Endothelial cell of umbilical vein (primary cell): ENCODE data around the gene SLC39A5. TPM values are rescaled to one million over a fixed set of nuclear protein-coding genes. Genes with fewer than 3 reads are reported as not detected.

Experiments
- BruUV-seq: library from RNA; stranded (reverse); fragments of 400-500 nt; replicated peaks from 2 replicates; lab custom pipeline; 2021; lab: Mats Ljungman, UMichigan
- CTCF ChIA-PET: fragments of 300-600, 350-600 bp; sonication (Branson Sonifier 250); formaldehyde crosslinking; loops from one replicate; lab custom pipeline; 2021; ENCODE audit warnings: antibody characterized with exemption, inconsistent platforms; lab: Charles Lee
- POLR2A ChIA-PET: fragments of 300-600, 350-600 bp; sonication (Branson Sonifier 250); formaldehyde crosslinking; loops from one replicate; lab custom pipeline; 2021; ENCODE audit warnings: antibody characterized with exemption, inconsistent platforms; lab: Charles Lee
- DNase-seq: peaks from one replicate; pipeline ENCODE4 v3.0.0-alpha.2; 2011; ENCODE audit warnings: low read depth, low spot score
- FAIRE-seq: peaks from 2 replicates; lab custom pipeline; 2011; peaks lifted over from hg19 to GRCh38; lab: Jason Lieb, UNC
- H2AFZ ChIP-seq: 2 replicates; pipeline ENCODE4 v1.6.0; 2012; ENCODE audit warnings: low read depth, low read length, control low read depth, inconsistent platforms
- H3K27ac ChIP-seq: 2 replicates; pipeline ENCODE4 v1.5.1; 2011; ENCODE audit warnings: low read depth, mild to moderate bottlenecking, control low read depth, low read length, moderate library complexity; ENCODE audit not compliant: insufficient read depth
- H3K27me3 ChIP-seq, 2 experiments: 2 replicates each; pipeline versions ENCODE4 v1.6.0 to v1.6.1; 2011; ENCODE audit warnings: low read length in 2 of 2, mixed read lengths in 1 of 2; ENCODE audit not compliant: control insufficient read depth in 2 of 2, insufficient read depth in 2 of 2
- H3K36me3 ChIP-seq, 2 experiments: 2 replicates in 1 of 2; 3 replicates in 1 of 2; pipeline ENCODE4 v1.5.1; 2011; ENCODE audit warnings: low read length in 2 of 2, mild to moderate bottlenecking in 1 of 2, moderate library complexity in 1 of 2; ENCODE audit not compliant: control insufficient read depth in 2 of 2, insufficient read depth in 2 of 2; ENCODE audit errors: extremely low read depth in 1 of 2
- H3K4me1 ChIP-seq: 3 replicates; pipeline ENCODE4 v1.5.1; 2011; ENCODE audit warnings: mild to moderate bottlenecking, low read length; ENCODE audit not compliant: control insufficient read depth, insufficient read depth; ENCODE audit errors: extremely low read depth
- H3K4me2 ChIP-seq: 2 replicates; pipeline ENCODE4 v1.6.1; 2011; ENCODE audit warnings: low read length, control low read depth, mixed read lengths; ENCODE audit not compliant: insufficient read depth
- H3K4me3 ChIP-seq, 3 experiments: fragments of 200-600 bp in 1 of 3; sonication (generic), shearing (Covaris generic) in 1 of 3; replicated peaks in 1 of 3; 2 replicates each; pipeline ENCODE4 v1.5.1; 2011 to 2016; ENCODE audit warnings: control low read depth in 3 of 3, low read length in 3 of 3, mild to moderate bottlenecking in 2 of 3, inconsistent platforms in 1 of 3, low read depth in 1 of 3, moderate library complexity in 1 of 3; ENCODE audit not compliant: insufficient read depth in 1 of 3
- H3K79me2 ChIP-seq: 2 replicates; pipeline ENCODE4 v1.6.0; 2012; ENCODE audit warnings: low read length, inconsistent platforms; ENCODE audit not compliant: control insufficient read depth, insufficient read depth
- H3K9ac ChIP-seq: replicated peaks from 2 replicates; pipeline ENCODE3; 2011; ENCODE audit warnings: low read length, control low read depth; ENCODE audit not compliant: insufficient read depth; ENCODE audit errors: extremely low read depth
- H3K9me1 ChIP-seq: replicated peaks from 3 replicates; pipeline ENCODE4 v1.6.0; 2011; ENCODE audit warnings: mild to moderate bottlenecking, low read length; ENCODE audit not compliant: control insufficient read depth, insufficient read depth; ENCODE audit errors: extremely low read depth
- H3K9me3 ChIP-seq: replicated peaks from 2 replicates; pipeline ENCODE4 v1.5.1; 2012; ENCODE audit warnings: low read length, inconsistent platforms; ENCODE audit not compliant: control insufficient read depth, insufficient read depth
- H4K20me1 ChIP-seq: replicated peaks from 2 replicates; pipeline ENCODE3; 2011; ENCODE audit warnings: mild to moderate bottlenecking, low read length; ENCODE audit not compliant: control insufficient read depth, insufficient read depth; ENCODE audit errors: extremely low read depth
- FOS ChIP-seq: IDR thresholded peaks from 2 replicates; pipeline ENCODE4 v1.6.1; 2011; ENCODE audit warnings: mild to moderate bottlenecking, low read length, moderate library complexity, borderline replicate concordance; ENCODE audit not compliant: insufficient read depth
- GATA2 ChIP-seq: IDR thresholded peaks from 2 replicates; pipeline ENCODE4 v1.7.0; 2011; ENCODE audit warnings: low read depth, mild to moderate bottlenecking, moderate library complexity, mixed read lengths, low read length; ENCODE audit not compliant: insufficient read length, insufficient read depth
- JUN ChIP-seq: IDR thresholded peaks from 2 replicates; pipeline ENCODE4 v1.6.1; 2011; ENCODE audit warnings: borderline replicate concordance, low read depth; ENCODE audit not compliant: insufficient read length, insufficient read depth
- MYC ChIP-seq: IDR thresholded peaks from one replicate; pipeline ENCODE4 v1.6.1; 2011; ENCODE audit warnings: mild to moderate bottlenecking, low read depth, low read length
- POLR2A ChIP-seq: IDR thresholded peaks from 2 replicates; pipeline ENCODE4 v1.6.1; 2012; ENCODE audit warnings: low read depth, mild to moderate bottlenecking, control low read depth, low read length
- POLR2AphosphoS5 ChIP-seq: IDR thresholded peaks from 2 replicates; pipeline ENCODE4 v1.6.1; 2012; ENCODE audit warnings: low read depth, mild to moderate bottlenecking, control low read depth, low read length, moderate library complexity; ENCODE audit not compliant: insufficient read depth
- dilution Hi-C: fragments of 300-500 bp; cut with MboI; formaldehyde crosslinking; loops from one replicate; pipeline ENCODE4 v1.15.0; 2019; ENCODE audit warnings: low sequenced_read_pairs; ENCODE audit not compliant: extremely low pct_ligation_motif_present
- intact Hi-C: fragments of 100-400 bp; cut with micrococcal nuclease; formaldehyde crosslinking; loops from one replicate; pipeline ENCODE4 v1.10.0; 2022
- polyA plus RNA-seq, 4 experiments: library from polyadenylated mRNA; depleted of rRNA in 3 of 4; stranded (reverse) in 3 of 4; unstranded in 1 of 4; fragments of >200 nt; gene quantifications; 2 replicates each; pipeline versions ENCODE4 v1.2.1 to v1.2.3, GENCODE V29; 2011 to 2012; ENCODE audit warnings: missing spikeins in 1 of 4
- total RNA-seq: library from RNA; stranded (reverse); gene quantifications from 2 replicates; pipeline ENCODE4 v1.2.3, GENCODE V29; 2021
- TF ChIP-seq, protein P1 (sequence below), 2 donors: IDR thresholded peaks; 1 replicate in 1 of 2; 2 replicates in 1 of 2; pipeline ENCODE4 v1.5.1; 2011; ENCODE audit warnings: low read length in 2 of 2, mild to moderate bottlenecking in 2 of 2, moderate library complexity in 2 of 2, control low read depth in 1 of 2, inconsistent platforms in 1 of 2, low read depth in 1 of 2; ENCODE audit not compliant: insufficient read depth in 1 of 2; ENCODE audit errors: extremely low read depth in 1 of 2
- TF ChIP-seq, protein P2 (sequence below): IDR thresholded peaks from 2 replicates; pipeline ENCODE4 v1.6.1; 2011; ENCODE audit not compliant: insufficient read depth, insufficient read length

SLC39A5 gene
- total and polyA plus RNA-seq, 2 donors (not counting 3 experiments of a cell fraction or from before 2014, with no cell fraction given): 0.10 TPM; not detected in 1

DNA sequence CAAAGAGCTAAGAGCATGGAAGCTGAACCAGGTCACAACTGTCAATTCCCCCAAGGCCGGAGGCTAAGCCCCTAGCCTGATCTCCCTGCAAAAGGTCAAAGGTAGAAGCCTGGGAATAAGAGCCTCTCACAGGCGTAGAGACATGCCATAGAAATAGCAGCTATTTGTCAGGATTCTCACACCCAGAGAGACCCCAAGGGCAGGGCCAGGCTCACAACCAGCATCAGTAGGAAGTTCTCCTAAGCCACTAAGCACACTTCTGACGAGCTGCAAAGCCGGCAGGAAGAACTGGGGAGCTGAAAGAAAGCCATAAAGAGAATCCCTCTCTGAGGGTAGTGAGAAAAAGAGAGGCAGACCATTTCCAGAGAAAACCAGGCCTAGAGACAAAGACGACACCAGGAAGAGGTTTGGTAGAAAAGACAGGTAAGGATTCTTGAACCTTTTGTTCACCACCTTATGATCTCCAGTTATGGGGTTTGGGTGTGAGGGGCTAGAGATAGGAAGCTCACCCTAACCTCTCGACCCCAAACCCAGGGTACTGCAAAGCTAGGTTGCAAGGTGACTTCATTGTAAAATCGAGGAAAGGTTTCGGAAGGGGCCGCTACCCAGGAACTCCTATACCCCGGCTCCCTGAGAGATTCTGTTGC lies 41.6 kb upstream of the SLC39A5 start:
- intact Hi-C loops (loop anchor here (2.0 kb wide), 1 partner anchor 449 kb away; no protein-coding TSS in a partner anchor), dilution Hi-C loops (no loop called here)
- H3K36me3 ChIP-seq: peaks cover 9 to 10% of the 10 kb centered on the region in 2 experiments
- CTCF ChIA-PET: interaction anchor here (1.0 to 4.4 kb wide), 9 partner anchors 10 to 450 kb away, joined by 4 to 236 read pairs (median 18); partner anchors contain the start of genes ANKRD52, ESYT1, RPL41 and ZC3H10
- H3K4me2 ChIP-seq: peak overlapping the region; percentile 98
- peak overlapping the region; percentile 39 for H2AFZ ChIP-seq
- no peaks in the 10 kb centered on the region for H4K20me1 ChIP-seq
- peak overlapping the region; percentile 15 for H3K27ac ChIP-seq
- peak; percentile 62 for FAIRE-seq
- POLR2A ChIA-PET: interaction anchor here (0.7 to 3.1 kb wide), 5 partner anchors 26 to 71 kb away, joined by 3 to 18 read pairs (median 4); partner anchors contain the start of genes RNF41, RPL41 and ZC3H10
- no peak for DNase-seq
- peak overlapping the region; percentile 70 to 95 (median 89) for H3K4me3 ChIP-seq
- H3K9me3 ChIP-seq: no peaks in the 10 kb centered on the region
- H3K4me1 ChIP-seq: peaks cover 20% of the 10 kb centered on the region
- H3K9ac ChIP-seq: peak overlapping the region; percentile 77
- H3K9me1 ChIP-seq: no peaks in the 10 kb centered on the region
- H3K27me3 ChIP-seq: no peaks in the 10 kb centered on the region
- no peak for TF ChIP-seq POLR2AphosphoS5
- TF ChIP-seq, protein P1, sequence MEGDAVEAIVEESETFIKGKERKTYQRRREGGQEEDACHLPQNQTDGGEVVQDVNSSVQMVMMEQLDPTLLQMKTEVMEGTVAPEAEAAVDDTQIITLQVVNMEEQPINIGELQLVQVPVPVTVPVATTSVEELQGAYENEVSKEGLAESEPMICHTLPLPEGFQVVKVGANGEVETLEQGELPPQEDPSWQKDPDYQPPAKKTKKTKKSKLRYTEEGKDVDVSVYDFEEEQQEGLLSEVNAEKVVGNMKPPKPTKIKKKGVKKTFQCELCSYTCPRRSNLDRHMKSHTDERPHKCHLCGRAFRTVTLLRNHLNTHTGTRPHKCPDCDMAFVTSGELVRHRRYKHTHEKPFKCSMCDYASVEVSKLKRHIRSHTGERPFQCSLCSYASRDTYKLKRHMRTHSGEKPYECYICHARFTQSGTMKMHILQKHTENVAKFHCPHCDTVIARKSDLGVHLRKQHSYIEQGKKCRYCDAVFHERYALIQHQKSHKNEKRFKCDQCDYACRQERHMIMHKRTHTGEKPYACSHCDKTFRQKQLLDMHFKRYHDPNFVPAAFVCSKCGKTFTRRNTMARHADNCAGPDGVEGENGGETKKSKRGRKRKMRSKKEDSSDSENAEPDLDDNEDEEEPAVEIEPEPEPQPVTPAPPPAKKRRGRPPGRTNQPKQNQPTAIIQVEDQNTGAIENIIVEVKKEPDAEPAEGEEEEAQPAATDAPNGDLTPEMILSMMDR (IDR thresholded peaks at IDR 0.05; ENCODE audit: extremely low read depth in 1 of 2, insufficient read depth in 1 of 2, low read depth in 1 of 2, low read length in 2 of 2): no peak
- no peak for TF ChIP-seq GATA2
- no peak for TF ChIP-seq FOS
- TF ChIP-seq, protein P2, sequence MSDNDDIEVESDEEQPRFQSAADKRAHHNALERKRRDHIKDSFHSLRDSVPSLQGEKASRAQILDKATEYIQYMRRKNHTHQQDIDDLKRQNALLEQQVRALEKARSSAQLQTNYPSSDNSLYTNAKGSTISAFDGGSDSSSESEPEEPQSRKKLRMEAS: no peak
- TF ChIP-seq JUN: no peak
- TF ChIP-seq MYC: no peak
- no peak for TF ChIP-seq POLR2A
- peaks cover 33% of the 10 kb centered on the region for H3K79me2 ChIP-seq
- TSS peak; percentile 30 for BruUV-seq
